NCI-H524 treated with DMSO at 0.1 percent for 48 hours (cell line): ENCODE data around the gene RINT1.

Experiments
- DNase-seq: peaks from one replicate; lab custom pipeline; 2025; lab: John Stamatoyannopoulos, UW

RINT1 gene

GRCh38 chr7:105599551-105599950, 67.5 kb downstream of the RINT1 start:
- DNase-seq: no peak

GRCh38 chr7:105600720-105601550, 68.9 kb downstream of the RINT1 start:
- no peak for DNase-seq

GRCh38 chr7:105602325-105603305, 70.6 kb downstream of the RINT1 start:
- DNase-seq: no peak

- DNase-seq: no peak
Observed at GRCh38 chr7:105610165-105610930, 78.3 kb downstream of the RINT1 start.

GRCh38 chr7:105611856-105612775, 80.1 kb downstream of the RINT1 start:
- no peak for DNase-seq

GRCh38 chr7:105612806-105613205, 80.8 kb downstream of the RINT1 start:
- no peak for DNase-seq

GRCh38 chr7:105613611-105614330, 81.8 kb downstream of the RINT1 start:
- no peak for DNase-seq

GRCh38 chr7:105614341-105614840, 82.4 kb downstream of the RINT1 start:
- no peak for DNase-seq
